H1 (cell line): ENCODE data around the gene MYBPC1. TPM values are rescaled to one million over a fixed set of nuclear protein-coding genes. Genes with fewer than 3 reads are reported as not detected.

ENCODE experiments used
- CTCF ChIA-PET: fragments of 300-600 bp; sonication (Branson Sonifier 250); formaldehyde crosslinking; loops from one replicate; lab custom pipeline; 2021; ENCODE audit not compliant: partially characterized antibody; lab: Charles Lee
- POLR2A ChIA-PET: fragments of 300-600 bp; sonication (Branson Sonifier 250); formaldehyde crosslinking; loops from one replicate; lab custom pipeline; 2021; ENCODE audit warnings: inconsistent platforms; ENCODE audit not compliant: partially characterized antibody; lab: Charles Lee
- DNase-seq, 2 experiments: peaks; one replicate each; pipeline versions ENCODE4 v3.0.0 to v3.0.0-alpha.2; 2010 to 2022; ENCODE audit warnings: low spot score in 2 of 2, low read depth in 1 of 2, mixed read lengths in 1 of 2
- FAIRE-seq: peaks from 2 replicates; lab custom pipeline; 2011; peaks lifted over from hg19 to GRCh38; lab: Jason Lieb, UNC
- H2AFZ ChIP-seq: 2 replicates; pipeline ENCODE4 v1.8.1; 2012; ENCODE audit warnings: low read length, inconsistent platforms
- H2AK5ac ChIP-seq: 2 replicates; pipeline ENCODE4 v1.6.1; 2013; ENCODE audit warnings: low read depth, low read length
- H2BK120ac ChIP-seq: replicated peaks from 2 replicates; pipeline ENCODE3; 2013; ENCODE audit warnings: low read depth, low read length, inconsistent platforms
- H2BK12ac ChIP-seq: 2 replicates; pipeline ENCODE4 v1.6.1; 2013; ENCODE audit warnings: low read depth, low read length
- H2BK15ac ChIP-seq: 2 replicates; pipeline ENCODE4 v1.6.1; 2013; ENCODE audit warnings: low read length
- H2BK20ac ChIP-seq: 2 replicates; pipeline ENCODE4 v1.6.1; 2013; ENCODE audit warnings: low read length
- H2BK5ac ChIP-seq: 2 replicates; pipeline ENCODE4 v1.6.1; 2013; ENCODE audit warnings: low read depth, low read length
- H3K14ac ChIP-seq: 2 replicates; pipeline ENCODE4 v1.6.1; 2013; ENCODE audit warnings: inconsistent platforms; ENCODE audit not compliant: insufficient read length
- H3K18ac ChIP-seq: 2 replicates; pipeline ENCODE4 v1.6.1; 2013; ENCODE audit warnings: low read length; ENCODE audit errors: extremely low read depth
- H3K23ac ChIP-seq: 2 replicates; pipeline ENCODE4 v1.6.1; 2013; ENCODE audit warnings: inconsistent platforms; ENCODE audit not compliant: insufficient read length
- H3K23me2 ChIP-seq: 2 replicates; pipeline ENCODE4 v1.6.1; 2013; ENCODE audit warnings: low read depth, low read length
- H3K27ac ChIP-seq: 2 replicates; pipeline ENCODE4 v1.6.1; 2011; ENCODE audit warnings: low read depth, low read length, inconsistent platforms
- H3K27me3 ChIP-seq, 4 experiments: replicated peaks in 1 of 4; 1 replicate in 1 of 4; 2 replicates in 3 of 4; pipeline versions ENCODE4 v1.6.1 to v1.8.1; 2011 to 2013; ENCODE audit warnings: low read length in 3 of 4, mild to moderate bottlenecking in 3 of 4, inconsistent platforms in 2 of 4, mixed read lengths in 2 of 4, moderate library complexity in 1 of 4; ENCODE audit not compliant: control insufficient read depth in 3 of 4, insufficient read depth in 3 of 4; ENCODE audit errors: extremely low read depth in 1 of 4
- H3K36me3 ChIP-seq, 4 experiments: 2 replicates each; pipeline versions ENCODE4 v1.6.1 to v1.8.1; 2011 to 2013; ENCODE audit warnings: mild to moderate bottlenecking in 4 of 4, low read length in 3 of 4, moderate library complexity in 2 of 4, control low read depth in 1 of 4, inconsistent platforms in 1 of 4; ENCODE audit not compliant: insufficient read depth in 4 of 4, control insufficient read depth in 2 of 4
- H3K4ac ChIP-seq: replicated peaks from 2 replicates; pipeline ENCODE3; 2013; ENCODE audit warnings: low read length, low read depth, mixed read lengths, inconsistent platforms; ENCODE audit not compliant: insufficient read length
- H3K4me1 ChIP-seq, 4 experiments: replicated peaks in 1 of 4; 1 replicate in 1 of 4; 2 replicates in 3 of 4; pipeline versions ENCODE4 v1.6.1 to v1.8.1; 2011 to 2013; ENCODE audit warnings: low read length in 3 of 4, inconsistent platforms in 2 of 4, mixed read lengths in 1 of 4; ENCODE audit not compliant: insufficient read depth in 4 of 4, control insufficient read depth in 3 of 4
- H3K4me2 ChIP-seq, 2 experiments: 2 replicates each; pipeline versions ENCODE4 v1.6.1 to v1.8.1; 2011 to 2013; ENCODE audit warnings: low read depth in 2 of 2, low read length in 2 of 2, control low read depth in 1 of 2, inconsistent platforms in 1 of 2, mild to moderate bottlenecking in 1 of 2; ENCODE audit not compliant: insufficient read depth in 1 of 2
- H3K4me3 ChIP-seq, 4 experiments: fragments of 200-600, 300-600 bp in 1 of 4; sonication (generic), shearing (Covaris generic), sonication (Bioruptor Twin) in 1 of 4; 2 replicates each; pipeline versions ENCODE4 v1.5.1 to v1.8.1; 2011 to 2016; ENCODE audit warnings: low read length in 4 of 4, low read depth in 3 of 4, control low read depth in 2 of 4, inconsistent platforms in 2 of 4, mild to moderate bottlenecking in 2 of 4, mixed read lengths in 1 of 4, moderate library complexity in 1 of 4; ENCODE audit not compliant: insufficient read depth in 2 of 4; ENCODE audit errors: extremely low read depth in 1 of 4
- H3K56ac ChIP-seq: replicated peaks from 2 replicates; pipeline ENCODE3; 2013; ENCODE audit warnings: low read depth, mild to moderate bottlenecking, mixed read lengths, low read length, inconsistent platforms; ENCODE audit not compliant: insufficient read length
- H3K79me1 ChIP-seq: 2 replicates; pipeline ENCODE4 v1.6.1; 2013; ENCODE audit warnings: low read depth, low read length, control low read depth
- H3K79me2 ChIP-seq, 2 experiments: 2 replicates each; pipeline versions ENCODE4 v1.6.1 to v1.8.1; 2012 to 2013; ENCODE audit warnings: low read length in 2 of 2, mild to moderate bottlenecking in 2 of 2, inconsistent platforms in 1 of 2; ENCODE audit not compliant: insufficient read depth in 2 of 2, control insufficient read depth in 1 of 2
- H3K9ac ChIP-seq, 4 experiments: replicated peaks in 1 of 4; 1 replicate in 1 of 4; 2 replicates in 3 of 4; pipeline versions ENCODE4 v1.6.1 to v1.8.1; 2011 to 2013; ENCODE audit warnings: low read depth in 3 of 4, low read length in 3 of 4, control low read depth in 2 of 4, mild to moderate bottlenecking in 2 of 4, moderate library complexity in 2 of 4, inconsistent platforms in 1 of 4; ENCODE audit errors: extremely low read depth in 1 of 4
- H3K9me3 ChIP-seq, 2 experiments: 2 replicates each; pipeline versions ENCODE4 v1.6.1 to v1.8.1; 2012 to 2013; ENCODE audit warnings: mild to moderate bottlenecking in 2 of 2, moderate library complexity in 2 of 2, control low read depth in 1 of 2, inconsistent platforms in 1 of 2, low read depth in 1 of 2, low read length in 1 of 2, mixed read lengths in 1 of 2; ENCODE audit not compliant: insufficient read depth in 2 of 2
- H4K20me1 ChIP-seq, 2 experiments: replicated peaks in 1 of 2; 2 replicates each; pipeline versions ENCODE3 to v1.8.1; 2011 to 2013; ENCODE audit warnings: inconsistent platforms in 2 of 2, low read length in 2 of 2, mild to moderate bottlenecking in 1 of 2; ENCODE audit not compliant: insufficient read depth in 2 of 2, control insufficient read depth in 1 of 2
- H4K5ac ChIP-seq: 2 replicates; pipeline ENCODE4 v1.6.1; 2013; ENCODE audit warnings: low read length, low read depth, mixed read lengths, inconsistent platforms; ENCODE audit not compliant: insufficient read length
- H4K8ac ChIP-seq: 2 replicates; pipeline ENCODE4 v1.8.0; 2013; ENCODE audit warnings: mild to moderate bottlenecking, moderate library complexity, low read length, inconsistent platforms; ENCODE audit not compliant: insufficient read depth; ENCODE audit errors: extremely low read depth
- H4K91ac ChIP-seq: replicated peaks from 2 replicates; pipeline ENCODE3; 2013; ENCODE audit warnings: low read length, mixed read lengths, inconsistent platforms; ENCODE audit not compliant: insufficient read length
- CHD2 ChIP-seq: IDR thresholded peaks from 2 replicates; pipeline ENCODE4 v1.6.1; 2012; ENCODE audit warnings: low read length, improper control_type of control experiment
- MAFK ChIP-seq: IDR thresholded peaks from 2 replicates; pipeline ENCODE4 v1.6.1; 2012; ENCODE audit warnings: low read depth, mild to moderate bottlenecking, improper control_type of control experiment, low read length
- PHF8 ChIP-seq: fragments of 200-600 bp; sonication (generic); conservative IDR thresholded peaks from 2 replicates; pipeline ENCODE4 v1.7.1; 2012; ENCODE audit warnings: low read depth, mild to moderate bottlenecking, inconsistent platforms, low read length, moderate library complexity
- SIX5 ChIP-seq: IDR thresholded peaks from 2 replicates; pipeline ENCODE4 v1.6.1; 2011; ENCODE audit warnings: mild to moderate bottlenecking, low read depth, low read length
- YY1 ChIP-seq: IDR thresholded peaks from 2 replicates; pipeline ENCODE4 v1.6.1; 2011; ENCODE audit warnings: low read depth, mild to moderate bottlenecking, low read length
- WGBS, 2 experiments: shearing (Covaris generic) in 1 of 2; methylation state at CpG; one replicate each; pipeline versions ENCODE4 v1.1.6 to v1.1.7; 2013 to 2015; ENCODE audit warnings: low lambda C conversion rate in 2 of 2, mixed read lengths in 2 of 2, inconsistent platforms in 1 of 2, low coverage in 1 of 2, missing lambda C conversion rate in 1 of 2; ENCODE audit not compliant: insufficient replicate concordance in 2 of 2, insufficient coverage in 1 of 2, insufficient read length in 1 of 2; ENCODE audit errors: extremely low coverage in 1 of 2, missing lambda C conversion rate in 1 of 2; 5-methylcytosine and 5-hydroxymethylcytosine counted together
- polyA plus RNA-seq, 7 experiments: library from polyadenylated mRNA; depleted of rRNA in 3 of 7; stranded (reverse) in 5 of 7; unstranded in 2 of 7; fragments of >200 nt in 5 of 7; fragments of 200-250 nt in 2 of 7; gene quantifications; 1 replicate in 5 of 7; 2 replicates in 1 of 7; 4 replicates in 1 of 7; pipeline versions ENCODE4 v1.2.1 to v1.2.3, GENCODE V29; 2011 to 2013; ENCODE audit warnings: missing spikeins in 2 of 7, mixed read lengths in 2 of 7
- total RNA-seq: library from RNA; stranded (reverse); fragmentation: NEBNext Ultra II Directional; extraction: Animal tissue kit (Norgen Biotek cat#: 25700); gene quantifications from 2 replicates; pipeline ENCODE4 v1.2.1, GENCODE V29; 2021

Gene MYBPC1
- total and polyA plus RNA-seq, 2 of the 8 experiments (the other 6 are each of a cell fraction or from before 2014, with no cell fraction given), result not detected

DNA sequence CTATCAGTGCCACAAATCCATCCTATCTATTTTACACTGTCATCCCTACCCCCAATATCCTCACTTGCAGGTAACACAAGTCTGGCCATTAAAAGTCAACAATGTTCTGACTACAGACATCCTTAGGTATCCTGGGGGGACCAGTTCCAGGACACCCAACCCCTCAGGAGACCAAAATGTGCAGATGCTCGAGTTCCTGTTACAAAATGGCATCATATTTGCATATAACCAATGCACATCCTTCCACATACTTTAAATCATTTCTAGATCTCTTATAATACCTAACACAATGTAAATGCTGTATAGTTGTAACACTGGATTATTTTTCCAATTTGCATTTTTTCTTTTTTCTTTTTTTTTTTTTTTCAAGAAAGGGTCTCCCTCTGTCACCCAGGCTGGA, 137.5 kb downstream of the MYBPC1 start:
- H3K36me3 ChIP-seq, result no peaks in the 10 kb centered on the region; a peak in 1 of 8 replicates
- H2BK12ac ChIP-seq, result no peak overlapping the region
- H4K5ac ChIP-seq, result no peak overlapping the region
- no peak overlapping the region for H3K56ac ChIP-seq
- no peak overlapping the region for H3K14ac ChIP-seq
- no peaks in the 10 kb centered on the region for H3K9me3 ChIP-seq
- H3K27ac ChIP-seq, result no peak overlapping the region
- H4K91ac ChIP-seq, result no peak overlapping the region
- 93% methylated on average over 1 of the region's 1 CpG; no CpG with 5 or more reads in 1 of the 2 experiments for WGBS, 2 experiments
- H3K4me3 ChIP-seq, result no peak overlapping the region
- H2AK5ac ChIP-seq, result no peak overlapping the region
- no peak overlapping the region for H2BK20ac ChIP-seq
- H3K4me1 ChIP-seq, result no peaks in the 10 kb centered on the region
- H3K4ac ChIP-seq, result no peak overlapping the region
- no peak overlapping the region for H2BK120ac ChIP-seq
- H3K27me3 ChIP-seq, result no peaks in the 10 kb centered on the region
- POLR2A ChIA-PET, result no interaction called here
- CTCF ChIA-PET, result no interaction called here
- H2BK5ac ChIP-seq, result no peak overlapping the region
- DNase-seq (no peak), FAIRE-seq (no peak)
- H3K23ac ChIP-seq, result no peak overlapping the region
- no peaks in the 10 kb centered on the region for H3K23me2 ChIP-seq
- no peak overlapping the region for H2BK15ac ChIP-seq
- no peaks in the 10 kb centered on the region for H3K79me1 ChIP-seq
- no peak overlapping the region for H3K18ac ChIP-seq
- no peaks in the 10 kb centered on the region for H4K20me1 ChIP-seq
- H3K4me2 ChIP-seq, result no peak overlapping the region
- no peaks in the 10 kb centered on the region for H3K79me2 ChIP-seq
- no peak overlapping the region for H4K8ac ChIP-seq
- H3K9ac ChIP-seq, result no peak overlapping the region
- H2AFZ ChIP-seq, result no peak overlapping the region
- TF ChIP-seq CHD2, result no peak
- no peak for TF ChIP-seq SIX5
- TF ChIP-seq PHF8, result no peak
- TF ChIP-seq MAFK, result no peak
- no peak for TF ChIP-seq YY1
